Measurements from ENCODE around the gene LARP4.

Gene LARP4

GRCh38 chr12:50528800-50529199, 128.1 kb downstream of the LARP4 start:
- DNase-seq = no peak

- DNase-seq = no peak
Observed at GRCh38 chr12:50529345-50529744, 128.7 kb downstream of the LARP4 start.

Data from DMS53 (cell line).